ENCODE data around the gene FASN. TPM values are rescaled to one million over a fixed set of nuclear protein-coding genes. Genes with fewer than 3 reads are reported as not detected.

FASN gene
- total and polyA plus RNA-seq, 2 donors (not counting 1 experiment from before 2014, with no cell fraction given), result 19.4 to 35.6 TPM

GRCh38 chr17:82050152-82050760 is 47.8 kb downstream of the FASN start:
- Histone ChIP-seq H3K36me3 (replicated peaks in 1 of 2; ENCODE audit: control extremely low read depth in 1 of 2, control insufficient read depth in 1 of 2, extremely low read depth in 1 of 2, insufficient read depth in 2 of 2, low read length in 1 of 2) (peaks cover 0 to 19% of the 10 kb centered on the region in 2 experiments), H3K79me2 (ENCODE audit: control insufficient read depth, insufficient read depth, low read length) (peaks cover 29% of the 10 kb centered on the region), H2AFZ (ENCODE audit: insufficient read depth, low read depth, low read length, poor library complexity, severe bottlenecking) (no peak overlapping the region), H3K9me3 (ENCODE audit: control extremely low read depth in 1 of 3, control insufficient read depth in 2 of 3, insufficient read depth in 1 of 3, low read length in 2 of 3) (no peaks in the 10 kb centered on the region), H3K4me3 (ENCODE audit: control extremely low read depth in 1 of 5, extremely low read depth in 1 of 5, insufficient read depth in 1 of 5, low read depth in 2 of 5, low read length in 4 of 5) (no peak overlapping the region), H3K4me2 (replicated peaks; ENCODE audit: low read depth, low read length, poor library complexity, severe bottlenecking) (peak overlapping the region; percentile 90), H3K27ac (ENCODE audit: low read length in 2 of 2) (no peak overlapping the region), H3K9ac (ENCODE audit: low read length) (no peak overlapping the region), H4K20me1 (ENCODE audit: control insufficient read depth, insufficient read depth, low read length, poor library complexity, severe bottlenecking) (peaks cover 19% of the 10 kb centered on the region), H3K27me3 (replicated peaks in 1 of 4; ENCODE audit: control extremely low read depth in 1 of 4, control insufficient read depth in 3 of 4, insufficient read depth in 4 of 4, low read length in 3 of 4) (no peaks in the 10 kb centered on the region), H3K4me1 (ENCODE audit: control insufficient read depth in 2 of 2, insufficient read depth in 2 of 2, low read length in 2 of 2) (peaks cover 20 to 34% of the 10 kb centered on the region in 2 donors)
- ATAC-seq (ENCODE audit: low read depth) (no peak), DNase-seq (no peak)
- intact Hi-C loops (cut with micrococcal nuclease), result loop anchor here (2.0 kb wide), 1 partner anchor 27 kb away; the partner anchor contains the start of genes CENPX and LRRC45
- peak overlapping the region; percentile 86 for H3K27ac Mint-ChIP-seq
- 95% methylated on average over 28 of the region's 28 CpGs for WGBS (ENCODE audit: insufficient coverage)
- H3K27me3 Mint-ChIP-seq, result no peaks in the 10 kb centered on the region
- H3K4me1 Mint-ChIP-seq, result peaks cover 14% of the 10 kb centered on the region
- peak overlapping the region; percentile 84 for H3K4me3 Mint-ChIP-seq
- ChIA-PET CTCF (interaction anchor here (1.0 to 1.7 kb wide), 2 partner anchors 12 to 20 kb away, joined by 3 to 6 read pairs; partner anchors contain the start of gene DCXR), POLR2A (interaction anchor here (0.8 kb wide), 1 partner anchor 16 kb away, joined by 3 read pairs; the partner anchor contains the start of gene DUS1L)
- H3K9me3 Mint-ChIP-seq (ENCODE audit: insufficient read depth), result no peaks in the 10 kb centered on the region
- TF ChIP-seq EZH2 (IDR thresholded peaks at IDR 0.05; ENCODE audit: borderline replicate concordance, insufficient read depth, low read depth, low read length, poor library complexity, severe bottlenecking), result no peak
- no peak for TF ChIP-seq CTCF (IDR thresholded peaks at IDR 0.05)

GRCh38 chr17:82049521-82049971 is 48.5 kb downstream of the FASN start:
- DNase-seq, result no peak
- no peak overlapping the region for H3K4me3 ChIP-seq (ENCODE audit: control extremely low read depth in 1 of 5, extremely low read depth in 1 of 5, insufficient read depth in 1 of 5, low read depth in 2 of 5, low read length in 4 of 5)
- peaks cover 29% of the 10 kb centered on the region for H3K79me2 ChIP-seq (ENCODE audit: control insufficient read depth, insufficient read depth, low read length)
- no peaks in the 10 kb centered on the region for H3K27me3 ChIP-seq (replicated peaks in 1 of 4; ENCODE audit: control extremely low read depth in 1 of 4, control insufficient read depth in 3 of 4, insufficient read depth in 4 of 4, low read length in 3 of 4)
- 89% methylated on average over 15 of the region's 16 CpGs for WGBS (ENCODE audit: insufficient coverage)
- no peak overlapping the region for H3K9ac ChIP-seq (ENCODE audit: low read length)
- H3K36me3 ChIP-seq (replicated peaks in 1 of 2; ENCODE audit: control extremely low read depth in 1 of 2, control insufficient read depth in 1 of 2, extremely low read depth in 1 of 2, insufficient read depth in 2 of 2, low read length in 1 of 2), result peaks cover 0 to 12% of the 10 kb centered on the region in 2 experiments
- no peak overlapping the region for H2AFZ ChIP-seq (ENCODE audit: insufficient read depth, low read depth, low read length, poor library complexity, severe bottlenecking)
- H3K27me3 Mint-ChIP-seq, result no peaks in the 10 kb centered on the region
- POLR2A ChIA-PET, result interaction anchor here (0.8 kb wide), 1 partner anchor 16 kb away, joined by 3 read pairs; the partner anchor contains the start of gene DUS1L
- no peak overlapping the region for H3K27ac Mint-ChIP-seq
- no peaks in the 10 kb centered on the region for H3K9me3 ChIP-seq (ENCODE audit: control extremely low read depth in 1 of 3, control insufficient read depth in 2 of 3, insufficient read depth in 1 of 3, low read length in 2 of 3)
- no peak overlapping the region for H3K4me2 ChIP-seq (replicated peaks; ENCODE audit: low read depth, low read length, poor library complexity, severe bottlenecking)
- peak overlapping the region; percentile 54 for H3K4me3 Mint-ChIP-seq
- TF ChIP-seq EZH2 (IDR thresholded peaks at IDR 0.05; ENCODE audit: borderline replicate concordance, insufficient read depth, low read depth, low read length, poor library complexity, severe bottlenecking), result no peak
- no peak for TF ChIP-seq CTCF (IDR thresholded peaks at IDR 0.05)
- ATAC-seq (ENCODE audit: low read depth), result no peak
- H3K27ac ChIP-seq (ENCODE audit: low read length in 2 of 2), result no peak overlapping the region
- intact Hi-C loops (cut with micrococcal nuclease), result no loop called here
- H3K4me1 ChIP-seq (ENCODE audit: control insufficient read depth in 2 of 2, insufficient read depth in 2 of 2, low read length in 2 of 2), result peaks cover 20 to 34% of the 10 kb centered on the region in 2 donors
- H3K9me3 Mint-ChIP-seq (ENCODE audit: insufficient read depth), result no peaks in the 10 kb centered on the region
- CTCF ChIA-PET, result interaction anchor here (1.0 to 1.7 kb wide), 2 partner anchors 12 to 19 kb away, joined by 3 to 6 read pairs; partner anchors contain the start of gene DCXR
- H4K20me1 ChIP-seq (ENCODE audit: control insufficient read depth, insufficient read depth, low read length, poor library complexity, severe bottlenecking), result peaks cover 19% of the 10 kb centered on the region
- peaks cover 14% of the 10 kb centered on the region for H3K4me1 Mint-ChIP-seq

Data from B cell (primary cell).